ENCODE data around the gene UNC13A.

- TF ChIP-seq CTCF (IDR thresholded peaks at IDR 0.05), result no peak
- TF ChIP-seq POLR2A (IDR thresholded peaks at IDR 0.05), result no peak
These were observed 64.8 kb downstream of the UNC13A start for GRCh38 chr19:17623224-17623935.
